Measurements from ENCODE around the gene SLC39A13. TPM values are rescaled to one million over a fixed set of nuclear protein-coding genes. Genes with fewer than 3 reads are reported as not detected.

Gene SLC39A13
- total RNA-seq, 1 experiment from 2014 or later = 50.2 TPM

DNA sequence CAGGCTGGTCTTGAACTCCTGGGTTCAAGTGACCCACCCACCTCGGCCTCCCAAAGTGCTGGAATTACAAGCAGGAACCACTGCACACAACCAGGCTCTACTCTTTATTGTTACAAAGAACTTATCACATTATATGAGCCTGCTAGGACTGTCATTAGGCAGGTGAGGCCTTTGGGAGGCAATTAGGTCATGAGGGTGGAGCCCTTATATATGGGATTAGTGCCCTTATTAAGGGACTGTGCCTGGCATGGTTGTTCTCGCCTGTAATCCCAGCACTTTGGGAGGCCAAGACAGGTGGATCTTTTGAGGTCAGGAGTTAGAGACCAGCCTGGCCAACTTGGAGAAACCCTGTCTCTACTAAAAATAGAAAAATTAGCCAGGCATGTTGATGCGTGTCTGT lies 28.3 kb downstream of the SLC39A13 start:
- Histone ChIP-seq H3K9me3 (ENCODE audit: control insufficient read depth, insufficient read depth, low read depth, low read length) (no peaks in the 10 kb centered on the region), H3K4me3 (ENCODE audit: low read depth in 2 of 2, low read length in 2 of 2) (no peak overlapping the region), H3K27me3 (ENCODE audit: control insufficient read depth, insufficient read depth, low read length) (no peaks in the 10 kb centered on the region), H3K27ac (ENCODE audit: low read length) (no peak overlapping the region), H3K4me1 (ENCODE audit: control insufficient read depth, insufficient read depth, low read length) (no peaks in the 10 kb centered on the region), H3K36me3 (ENCODE audit: control insufficient read depth, insufficient read depth, low read length) (no peaks in the 10 kb centered on the region)
- in situ Hi-C loops (cut with HindIII; ENCODE audit: low pct_unique_long_range_greater_than_20kb, low sequenced_read_pairs) = no loop called here
- CTCF ChIA-PET = no interaction called here
- intact Hi-C loops (cut with micrococcal nuclease; ENCODE audit: unreplicated experiment) = no loop called here
- TF ChIP-seq POLR2AphosphoS5 (IDR thresholded peaks at IDR 0.05; ENCODE audit: low read depth, low read length) (no peak), SIN3A (IDR thresholded peaks at IDR 0.05; ENCODE audit: borderline replicate concordance, insufficient read depth, low read depth, low read length) (no peak), TCF7L2 (IDR thresholded peaks at IDR 0.05; ENCODE audit: low read depth, low read length) (no peak)
- TF ChIP-seq, protein P1, sequence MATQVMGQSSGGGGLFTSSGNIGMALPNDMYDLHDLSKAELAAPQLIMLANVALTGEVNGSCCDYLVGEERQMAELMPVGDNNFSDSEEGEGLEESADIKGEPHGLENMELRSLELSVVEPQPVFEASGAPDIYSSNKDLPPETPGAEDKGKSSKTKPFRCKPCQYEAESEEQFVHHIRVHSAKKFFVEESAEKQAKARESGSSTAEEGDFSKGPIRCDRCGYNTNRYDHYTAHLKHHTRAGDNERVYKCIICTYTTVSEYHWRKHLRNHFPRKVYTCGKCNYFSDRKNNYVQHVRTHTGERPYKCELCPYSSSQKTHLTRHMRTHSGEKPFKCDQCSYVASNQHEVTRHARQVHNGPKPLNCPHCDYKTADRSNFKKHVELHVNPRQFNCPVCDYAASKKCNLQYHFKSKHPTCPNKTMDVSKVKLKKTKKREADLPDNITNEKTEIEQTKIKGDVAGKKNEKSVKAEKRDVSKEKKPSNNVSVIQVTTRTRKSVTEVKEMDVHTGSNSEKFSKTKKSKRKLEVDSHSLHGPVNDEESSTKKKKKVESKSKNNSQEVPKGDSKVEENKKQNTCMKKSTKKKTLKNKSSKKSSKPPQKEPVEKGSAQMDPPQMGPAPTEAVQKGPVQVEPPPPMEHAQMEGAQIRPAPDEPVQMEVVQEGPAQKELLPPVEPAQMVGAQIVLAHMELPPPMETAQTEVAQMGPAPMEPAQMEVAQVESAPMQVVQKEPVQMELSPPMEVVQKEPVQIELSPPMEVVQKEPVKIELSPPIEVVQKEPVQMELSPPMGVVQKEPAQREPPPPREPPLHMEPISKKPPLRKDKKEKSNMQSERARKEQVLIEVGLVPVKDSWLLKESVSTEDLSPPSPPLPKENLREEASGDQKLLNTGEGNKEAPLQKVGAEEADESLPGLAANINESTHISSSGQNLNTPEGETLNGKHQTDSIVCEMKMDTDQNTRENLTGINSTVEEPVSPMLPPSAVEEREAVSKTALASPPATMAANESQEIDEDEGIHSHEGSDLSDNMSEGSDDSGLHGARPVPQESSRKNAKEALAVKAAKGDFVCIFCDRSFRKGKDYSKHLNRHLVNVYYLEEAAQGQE (IDR thresholded peaks at IDR 0.05; ENCODE audit: insufficient read depth in 1 of 2, low read depth in 2 of 2, low read length in 1 of 2) = no peak
- TF ChIP-seq, protein P2, sequence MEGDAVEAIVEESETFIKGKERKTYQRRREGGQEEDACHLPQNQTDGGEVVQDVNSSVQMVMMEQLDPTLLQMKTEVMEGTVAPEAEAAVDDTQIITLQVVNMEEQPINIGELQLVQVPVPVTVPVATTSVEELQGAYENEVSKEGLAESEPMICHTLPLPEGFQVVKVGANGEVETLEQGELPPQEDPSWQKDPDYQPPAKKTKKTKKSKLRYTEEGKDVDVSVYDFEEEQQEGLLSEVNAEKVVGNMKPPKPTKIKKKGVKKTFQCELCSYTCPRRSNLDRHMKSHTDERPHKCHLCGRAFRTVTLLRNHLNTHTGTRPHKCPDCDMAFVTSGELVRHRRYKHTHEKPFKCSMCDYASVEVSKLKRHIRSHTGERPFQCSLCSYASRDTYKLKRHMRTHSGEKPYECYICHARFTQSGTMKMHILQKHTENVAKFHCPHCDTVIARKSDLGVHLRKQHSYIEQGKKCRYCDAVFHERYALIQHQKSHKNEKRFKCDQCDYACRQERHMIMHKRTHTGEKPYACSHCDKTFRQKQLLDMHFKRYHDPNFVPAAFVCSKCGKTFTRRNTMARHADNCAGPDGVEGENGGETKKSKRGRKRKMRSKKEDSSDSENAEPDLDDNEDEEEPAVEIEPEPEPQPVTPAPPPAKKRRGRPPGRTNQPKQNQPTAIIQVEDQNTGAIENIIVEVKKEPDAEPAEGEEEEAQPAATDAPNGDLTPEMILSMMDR (IDR thresholded peaks at IDR 0.05) = no peak
- ATAC-seq (no peak), DNase-seq (ENCODE audit: low read depth, low spot score) (no peak)
- BruUV-seq (replicated peaks) = no TSS peak
- POLR2A ChIA-PET = no interaction called here

DNA sequence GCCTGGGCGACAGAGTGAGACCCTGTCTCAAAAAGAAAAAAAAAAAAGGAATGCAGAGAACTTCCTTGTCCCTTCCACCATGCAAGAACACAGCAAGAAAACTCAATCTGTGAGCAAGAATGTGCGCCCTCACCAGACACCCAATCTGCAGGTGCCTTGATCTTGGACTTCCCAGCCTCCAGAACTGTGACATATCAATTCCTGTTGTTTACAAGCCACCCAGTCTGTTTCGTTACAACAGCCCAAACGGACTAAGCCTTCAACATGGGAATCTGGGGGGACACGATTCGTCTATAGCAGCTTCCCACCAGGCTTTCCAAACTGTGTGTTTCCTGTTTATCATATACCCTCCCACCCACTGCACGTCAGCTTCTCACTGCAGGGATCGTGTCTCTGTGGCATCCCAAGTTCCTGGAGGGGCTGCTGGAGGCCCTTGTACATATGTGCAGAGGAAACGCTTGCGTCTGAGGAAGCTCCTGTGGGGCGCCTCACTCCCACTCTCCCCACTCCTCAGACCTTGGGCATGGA lies 28.9 kb downstream of the SLC39A13 start:
- BruUV-seq (replicated peaks) = no TSS peak
- no peak for DNase-seq (ENCODE audit: low read depth, low spot score)
- no peaks in the 10 kb centered on the region for H3K36me3 ChIP-seq (ENCODE audit: control insufficient read depth, insufficient read depth, low read length)
- H3K27ac ChIP-seq (ENCODE audit: low read length) = no peak overlapping the region
- CTCF ChIA-PET = no interaction called here
- no peaks in the 10 kb centered on the region for H3K4me1 ChIP-seq (ENCODE audit: control insufficient read depth, insufficient read depth, low read length)
- POLR2A ChIA-PET = no interaction called here
- no peaks in the 10 kb centered on the region for H3K27me3 ChIP-seq (ENCODE audit: control insufficient read depth, insufficient read depth, low read length)
- H3K4me3 ChIP-seq (ENCODE audit: low read depth in 2 of 2, low read length in 2 of 2) = no peak overlapping the region
- H3K9me3 ChIP-seq (ENCODE audit: control insufficient read depth, insufficient read depth, low read depth, low read length) = no peaks in the 10 kb centered on the region
- intact Hi-C loops (cut with micrococcal nuclease; ENCODE audit: unreplicated experiment) = no loop called here
- no peak for TF ChIP-seq POLR2AphosphoS5 (IDR thresholded peaks at IDR 0.05; ENCODE audit: low read depth, low read length)
- TF ChIP-seq, protein P1 (IDR thresholded peaks at IDR 0.05; ENCODE audit: insufficient read depth in 1 of 2, low read depth in 2 of 2, low read length in 1 of 2) = no peak
- TF ChIP-seq, protein P2 (IDR thresholded peaks at IDR 0.05) = no peak
- TF ChIP-seq SIN3A (IDR thresholded peaks at IDR 0.05; ENCODE audit: borderline replicate concordance, insufficient read depth, low read depth, low read length) = no peak
- TF ChIP-seq TCF7L2 (IDR thresholded peaks at IDR 0.05; ENCODE audit: low read depth, low read length) = no peak
- no peak for ATAC-seq
- in situ Hi-C loops (cut with HindIII; ENCODE audit: low pct_unique_long_range_greater_than_20kb, low sequenced_read_pairs) = no loop called here
